CD14-positive monocyte (primary cell): Measurements from ENCODE around the gene ORAI3. TPM values are rescaled to one million over a fixed set of nuclear protein-coding genes. Genes with fewer than 3 reads are reported as not detected.

Source experiments
- DNase-seq, 3 donors: peaks; one replicate each; pipeline ENCODE4 v3.0.0-alpha.2; 2011 to 2022
- H2AFZ ChIP-seq: 2 replicates; pipeline ENCODE4 v1.6.0; 2012; ENCODE audit warnings: mild to moderate bottlenecking, low read depth, low read length, inconsistent platforms; ENCODE audit not compliant: insufficient read depth, poor library complexity, severe bottlenecking
- H3K27ac ChIP-seq, 2 donors: 1 replicate in 1 of 2; 2 replicates in 1 of 2; pipeline ENCODE4 v1.5.1; 2012 to 2013; ENCODE audit warnings: low read length in 2 of 2, control low read depth in 1 of 2, inconsistent platforms in 1 of 2, low read depth in 1 of 2, mild to moderate bottlenecking in 1 of 2
- H3K27me3 ChIP-seq, 2 donors: one replicate each; pipeline versions ENCODE4 v1.6.0 to v1.6.1; 2011 to 2013; ENCODE audit warnings: low read length in 2 of 2; ENCODE audit not compliant: control insufficient read depth in 2 of 2, insufficient read depth in 2 of 2
- H3K36me3 ChIP-seq, 2 donors: replicated peaks in 1 of 2; 1 replicate in 1 of 2; 2 replicates in 1 of 2; pipeline versions ENCODE4 v1.5.1 to v1.6.1; 2012 to 2013; ENCODE audit warnings: low read length in 2 of 2, control low read depth in 1 of 2, inconsistent platforms in 1 of 2, mild to moderate bottlenecking in 1 of 2; ENCODE audit not compliant: insufficient read depth in 2 of 2, control insufficient read depth in 1 of 2
- H3K4me1 ChIP-seq, 2 donors: 1 replicate in 1 of 2; 2 replicates in 1 of 2; pipeline versions ENCODE4 v1.5.1 to v1.6.1; 2012 to 2013; ENCODE audit warnings: low read length in 2 of 2, control low read depth in 1 of 2, inconsistent platforms in 1 of 2, mild to moderate bottlenecking in 1 of 2, moderate library complexity in 1 of 2; ENCODE audit not compliant: insufficient read depth in 2 of 2, control insufficient read depth in 1 of 2
- H3K4me2 ChIP-seq: replicated peaks from 2 replicates; pipeline ENCODE3; 2012; ENCODE audit warnings: low read length, moderate library complexity, mild to moderate bottlenecking; ENCODE audit not compliant: poor library complexity, severe bottlenecking; ENCODE audit errors: extremely low read depth
- H3K4me3 ChIP-seq, 3 experiments: fragments of 200-600 bp in 1 of 3; sonication (generic) in 1 of 3; replicated peaks in 1 of 3; 1 replicate in 2 of 3; 2 replicates in 1 of 3; pipeline ENCODE4 v1.5.1; 2011 to 2013; ENCODE audit warnings: low read length in 3 of 3, mild to moderate bottlenecking in 3 of 3, control low read depth in 2 of 3, low read depth in 2 of 3, inconsistent platforms in 1 of 3, moderate library complexity in 1 of 3
- H3K79me2 ChIP-seq: 2 replicates; pipeline ENCODE4 v1.6.0; 2012; ENCODE audit warnings: mild to moderate bottlenecking, control low read depth, inconsistent platforms, low read length, moderate library complexity; ENCODE audit not compliant: insufficient read depth
- H3K9ac ChIP-seq: 2 replicates; pipeline ENCODE4 v1.6.0; 2017; ENCODE audit warnings: low read length, mild to moderate bottlenecking; ENCODE audit not compliant: insufficient read depth, poor library complexity, severe bottlenecking
- H3K9me3 ChIP-seq, 2 donors: replicated peaks in 1 of 2; 1 replicate in 1 of 2; 2 replicates in 1 of 2; pipeline versions ENCODE4 v1.5.1 to v1.6.1; 2012 to 2013; ENCODE audit warnings: low read length in 2 of 2, control low read depth in 1 of 2; ENCODE audit not compliant: control insufficient read depth in 1 of 2, insufficient read depth in 1 of 2
- H4K20me1 ChIP-seq: 2 replicates; pipeline ENCODE4 v1.6.0; 2012; ENCODE audit warnings: mild to moderate bottlenecking, low read length, control low read depth, moderate library complexity; ENCODE audit not compliant: insufficient read depth
- H3K27ac Mint-ChIP-seq, 7 donors: one replicate each; pipeline ENCODE4 v1.8.0; 2020; ENCODE audit warnings: mild to moderate bottlenecking in 7 of 7, mixed read lengths in 7 of 7, moderate library complexity in 6 of 7, inconsistent platforms in 2 of 7
- H3K27me3 Mint-ChIP-seq, 3 donors: one replicate each; pipeline ENCODE4 v1.8.0; 2021 to 2022; ENCODE audit warnings: low read depth in 3 of 3, mild to moderate bottlenecking in 3 of 3, mixed read lengths in 3 of 3, moderate library complexity in 3 of 3, inconsistent platforms in 1 of 3
- H3K36me3 Mint-ChIP-seq, 2 donors: one replicate each; pipeline ENCODE4 v1.8.0; 2020; ENCODE audit warnings: mixed read lengths in 2 of 2, inconsistent platforms in 1 of 2, mild to moderate bottlenecking in 1 of 2
- H3K4me1 Mint-ChIP-seq: one replicate; pipeline ENCODE4 v1.8.0; 2020; ENCODE audit warnings: mild to moderate bottlenecking, mixed read lengths
- H3K4me3 Mint-ChIP-seq, 2 donors: one replicate each; pipeline ENCODE4 v1.8.0; 2020; ENCODE audit warnings: mild to moderate bottlenecking in 2 of 2, mixed read lengths in 2 of 2, moderate library complexity in 1 of 2
- H3K9me3 Mint-ChIP-seq, 7 donors: one replicate each; pipeline ENCODE4 v1.8.0; 2020 to 2022; ENCODE audit warnings: mixed read lengths in 7 of 7, mild to moderate bottlenecking in 6 of 7, moderate library complexity in 6 of 7, inconsistent platforms in 2 of 7
- WGBS: methylation state at CpG from one replicate; pipeline ENCODE4 v1.1.5; 2013; ENCODE audit warnings: missing lambda C conversion rate; ENCODE audit not compliant: insufficient coverage; 5-methylcytosine and 5-hydroxymethylcytosine counted together
- intact Hi-C, 2 donors: fragments of 100-400 bp; cut with micrococcal nuclease; formaldehyde crosslinking; loops; one replicate each; pipeline versions ENCODE4 v1.15.0 to v1.15.1; 2023
- polyA plus RNA-seq, 3 donors: library from polyadenylated mRNA; depleted of rRNA in 1 of 3; unstranded in 2 of 3; stranded (reverse) in 1 of 3; fragments of 300-500 nt in 2 of 3; fragments of >200 nt in 1 of 3; fragmentation: Illumina TruSeq in 2 of 3; gene quantifications; 1 replicate in 2 of 3; 2 replicates in 1 of 3; pipeline ENCODE4 v1.2.3, GENCODE V29; 2012 to 2021
- TF ChIP-seq, protein P1 (sequence below): fragments of 200-600 bp; IDR thresholded peaks from one replicate; pipeline ENCODE4 v1.8.0; 2022; ENCODE audit warnings: antibody characterized with exemption, mild to moderate bottlenecking

The ORAI3 gene
- polyA plus RNA-seq, 3 donors: 34.3 to 80.3 (median 76.8) TPM

DNA sequence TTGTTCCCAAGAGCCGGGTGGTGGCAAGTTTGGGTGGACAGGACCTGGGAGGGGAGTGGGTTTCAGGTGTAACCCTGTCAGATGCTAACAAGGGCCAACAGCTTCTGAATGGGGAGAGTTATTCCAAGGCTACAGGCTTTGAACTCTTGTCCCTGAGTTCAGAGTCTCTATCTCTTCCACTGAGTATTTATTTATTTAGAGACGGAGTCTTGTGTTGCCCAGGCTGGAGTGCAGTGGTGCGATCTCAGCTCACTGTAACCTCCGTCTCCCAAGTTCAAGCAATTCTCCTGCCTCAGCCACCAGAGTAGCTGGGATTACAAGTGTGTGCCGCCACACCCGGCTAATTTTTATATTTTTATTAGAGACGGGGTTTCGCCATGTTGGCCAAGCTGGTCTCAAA lies 6.1 kb downstream of the ORAI3 start:
- peaks cover 8 to 31% of the 10 kb centered on the region in 2 donors for H3K36me3 Mint-ChIP-seq

GRCh38 chr16:30956601-30957455 lies 8.0 kb downstream of the ORAI3 start:
- Histone ChIP-seq H3K27ac (peak overlapping the region; percentile 88 to 97), H3K9me3 (no peaks in the 10 kb centered on the region), H3K36me3 (peaks cover 35 to 40% of the 10 kb centered on the region in 2 donors), H3K27me3 (no peaks in the 10 kb centered on the region), H2AFZ (peak overlapping the region; percentile 94), H3K4me1 (peaks cover 13 to 21% of the 10 kb centered on the region in 2 donors), H3K9ac (peak overlapping the region; percentile 89), H3K4me3 (peak overlapping the region; percentile 66 to 95 (median 71)), H3K4me2 (peak overlapping the region; percentile 100), H3K79me2 (peaks cover 40% of the 10 kb centered on the region), H4K20me1 (peaks cover 56% of the 10 kb centered on the region)
- H3K9me3 Mint-ChIP-seq: peaks cover 0 to 2% (median 0%) of the 10 kb centered on the region in 7 donors
- peaks cover 26 to 45% of the 10 kb centered on the region in 2 donors for H3K36me3 Mint-ChIP-seq
- peak; percentile 73 to 87 (median 78) for DNase-seq
- peak overlapping the region; percentile 90 to 95 for H3K4me3 Mint-ChIP-seq
- WGBS: 29% methylated on average over 40 of the region's 42 CpGs
- peaks cover 17% of the 10 kb centered on the region for H3K4me1 Mint-ChIP-seq
- H3K27ac Mint-ChIP-seq: peak overlapping the region; percentile 96 to 99 (median 99)
- H3K27me3 Mint-ChIP-seq: peaks cover 0 to 1% (median 0%) of the 10 kb centered on the region in 3 donors
- intact Hi-C loops: loop anchor here in 1 of 2 donors (2.0 to 10.0 kb wide), 2 partner anchors 34 to 138 kb away; partner anchors contain the start of genes FBXL19 and VKORC1
- TF ChIP-seq, protein P1, sequence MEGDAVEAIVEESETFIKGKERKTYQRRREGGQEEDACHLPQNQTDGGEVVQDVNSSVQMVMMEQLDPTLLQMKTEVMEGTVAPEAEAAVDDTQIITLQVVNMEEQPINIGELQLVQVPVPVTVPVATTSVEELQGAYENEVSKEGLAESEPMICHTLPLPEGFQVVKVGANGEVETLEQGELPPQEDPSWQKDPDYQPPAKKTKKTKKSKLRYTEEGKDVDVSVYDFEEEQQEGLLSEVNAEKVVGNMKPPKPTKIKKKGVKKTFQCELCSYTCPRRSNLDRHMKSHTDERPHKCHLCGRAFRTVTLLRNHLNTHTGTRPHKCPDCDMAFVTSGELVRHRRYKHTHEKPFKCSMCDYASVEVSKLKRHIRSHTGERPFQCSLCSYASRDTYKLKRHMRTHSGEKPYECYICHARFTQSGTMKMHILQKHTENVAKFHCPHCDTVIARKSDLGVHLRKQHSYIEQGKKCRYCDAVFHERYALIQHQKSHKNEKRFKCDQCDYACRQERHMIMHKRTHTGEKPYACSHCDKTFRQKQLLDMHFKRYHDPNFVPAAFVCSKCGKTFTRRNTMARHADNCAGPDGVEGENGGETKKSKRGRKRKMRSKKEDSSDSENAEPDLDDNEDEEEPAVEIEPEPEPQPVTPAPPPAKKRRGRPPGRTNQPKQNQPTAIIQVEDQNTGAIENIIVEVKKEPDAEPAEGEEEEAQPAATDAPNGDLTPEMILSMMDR: no peak

More for the DNA sequence above, 6.1 kb downstream of the ORAI3 start:
- Histone ChIP-seq H3K36me3 (peaks cover 18 to 30% of the 10 kb centered on the region in 2 donors), H4K20me1 (peaks cover 74% of the 10 kb centered on the region), H3K4me3 (no peak overlapping the region), H2AFZ (no peak overlapping the region), H3K27ac (no peak overlapping the region), H3K9me3 (no peaks in the 10 kb centered on the region), H3K4me2 (no peak overlapping the region), H3K79me2 (peaks cover 50% of the 10 kb centered on the region), H3K9ac (no peak overlapping the region), H3K4me1 (peaks cover 28 to 36% of the 10 kb centered on the region in 2 donors), H3K27me3 (no peaks in the 10 kb centered on the region)
- peaks cover 0 to 1% (median 0%) of the 10 kb centered on the region in 3 donors for H3K27me3 Mint-ChIP-seq
- H3K9me3 Mint-ChIP-seq: peaks cover 0 to 2% (median 0%) of the 10 kb centered on the region in 7 donors
- intact Hi-C loops: loop anchor here in 1 of 2 donors (10.0 kb wide), 1 partner anchor 140 kb away; the partner anchor contains the start of gene VKORC1
- DNase-seq: no peak
- TF ChIP-seq, protein P1: no peak
- H3K27ac Mint-ChIP-seq: peak overlapping the region in 2 of 7 donors; percentile 57
- H3K4me1 Mint-ChIP-seq: peaks cover 29% of the 10 kb centered on the region
- WGBS: 89% methylated on average over 3 of the region's 8 CpGs
- H3K4me3 Mint-ChIP-seq: no peak overlapping the region
